Right lobe of liver (tissue), 6 donors: ENCODE measurements around the gene ARHGAP11A. TPM values are rescaled to one million over a fixed set of nuclear protein-coding genes. Genes with fewer than 3 reads are reported as not detected.

Experiments used
- ATAC-seq, 4 donors: fragments of 200-7000 bp; cut with Tn5 transposase; one replicate each; pipeline ENCODE4 v1.9.1; 2020; ENCODE audit warnings: mild to moderate bottlenecking in 4 of 4, moderate library complexity in 4 of 4
- DNase-seq, 3 donors: peaks; one replicate each; pipeline ENCODE4 v3.0.0-alpha.2; 2020
- H3K27ac ChIP-seq, 3 donors: fragments of 200-600 bp; one replicate each; pipeline ENCODE4 v1.8.0; 2022
- H3K27me3 ChIP-seq, 2 donors: fragments of 200-600 bp; one replicate each; pipeline ENCODE4 v1.8.0; 2022
- H3K36me3 ChIP-seq, 4 donors: fragments of 200-600 bp; sonication (generic) in 1 of 4; one replicate each; pipeline versions ENCODE4 v1.5.1 to v1.8.0; 2017 to 2022; ENCODE audit warnings: control low read depth in 1 of 4
- H3K4me1 ChIP-seq, 4 donors: fragments of 200-600 bp; sonication (generic) in 1 of 4; one replicate each; pipeline versions ENCODE4 v1.5.1 to v1.8.0; 2017 to 2022; ENCODE audit warnings: control low read depth in 1 of 4
- H3K4me3 ChIP-seq, 3 donors: fragments of 200-600 bp; one replicate each; pipeline ENCODE4 v1.8.0; 2022
- H3K9me3 ChIP-seq, 4 donors: fragments of 200-600 bp; sonication (generic) in 1 of 4; one replicate each; pipeline versions ENCODE4 v1.5.1 to v1.8.0; 2017 to 2022; ENCODE audit warnings: control low read depth in 1 of 4
- CTCF ChIP-seq, 4 donors: fragments of 200-600 bp in 3 of 4; fragments of 450-650 bp in 1 of 4; IDR thresholded peaks; one replicate each; pipeline versions ENCODE4 v1.5.1 to v1.8.0; 2016 to 2022; ENCODE audit warnings: antibody characterized with exemption in 4 of 4, mild to moderate bottlenecking in 2 of 4
- POLR2A ChIP-seq: fragments of 450-650 bp; IDR thresholded peaks from one replicate; pipeline ENCODE4 v1.6.1; 2017; ENCODE audit warnings: antibody characterized with exemption, mild to moderate bottlenecking
- WGBS: methylation state at CpG from one replicate; pipeline ENCODE4 v1.1.6; 2018; ENCODE audit warnings: low coverage, low lambda C conversion rate; ENCODE audit not compliant: insufficient coverage; ENCODE audit errors: missing lambda C conversion rate; 5-methylcytosine and 5-hydroxymethylcytosine counted together
- intact Hi-C, 2 donors: fragments of 100-400 bp; cut with DNase I; formaldehyde crosslinking; loops; one replicate each; pipeline versions ENCODE4 v1.11.2 to v1.14.1; 2022
- small RNA-seq, 2 experiments: library from RNA; depleted of rRNA; stranded (forward); fragments of <200 nt; gene quantifications; one replicate each; pipeline ENCODE3, GENCODE V24; 2016
- total RNA-seq, 6 experiments: library from RNA; depleted of rRNA in 2 of 6; stranded (reverse); fragments of >200 nt in 2 of 6; fragmentation: NEBNext Ultra II Directional in 3 of 6; extraction: Animal tissue kit (Norgen Biotek cat#: 25700) in 3 of 6; gene quantifications; one replicate each; pipeline versions ENCODE4 v1.1.0 to v1.2.4, GENCODE V29; 2016 to 2023
- donor health status: DM: no; HTN: yes; CAD: no.
- donor health status: DM: no; HTN: no; CAD: no.
- donor health status: DM: no; HTN: no; CAD: no.
- donor health status: DM: no; HTN: yes; CAD: no.
- donor health status: DM: no; HTN: yes; CAD: no.

ARHGAP11A gene
- total RNA-seq, 6 experiments from 2014 or later, result 0.51 to 3.3 (median 1.6) TPM

- ATAC-seq, result peak; percentile 79 to 97 (median 84)
- intact Hi-C loops, result no loop called here
- no peaks in the 10 kb centered on the region for H3K9me3 ChIP-seq
- peaks cover 0 to 9% (median 5%) of the 10 kb centered on the region in 4 donors for H3K4me1 ChIP-seq
- H3K27ac ChIP-seq, result no peak overlapping the region
- no peak overlapping the region for H3K4me3 ChIP-seq
- H3K36me3 ChIP-seq, result peaks cover 0 to 20% (median 6%) of the 10 kb centered on the region in 4 donors
- DNase-seq, result peak; percentile 72 to 92 (median 76)
- WGBS, result 26% methylated on average over 2 of the region's 2 CpGs
- no peaks in the 10 kb centered on the region for H3K27me3 ChIP-seq
- no peak for TF ChIP-seq CTCF (IDR thresholded peaks at IDR 0.05)
- no peak for TF ChIP-seq POLR2A
Observed at GRCh38 chr15:32688151-32688639, 72.9 kb downstream of the ARHGAP11A start.

Small RNAs within 50 kb of the gene (small RNA-seq; reads per million reads assigned to genes)
- gene RN7SL286P, result 0 reads per million in 2 experiments

Other genes with a start within 250 kb of the ARHGAP11A start
- gene GOLGA8K, start 212.2 kb upstream of the ARHGAP11A start, total RNA-seq, result under 1 TPM in 4 of 6 experiments, not detected in 2; 0.24 to 0.95 (median 0.43) TPM
- 1 to 10 TPM in 2 of 6 experiments, under 1 TPM in 2, not detected in 2; 0.51 to 1.4 (median 1.1) TPM for gene GOLGA8O, start 159.9 kb upstream of the ARHGAP11A start, total RNA-seq
- 10 to 100 TPM in 1 of 6 experiments, 1 to 10 TPM in 5; 3.2 to 32.1 (median 6.0) TPM for gene GOLGA8N, start 22.0 kb upstream of the ARHGAP11A start, total RNA-seq
- 10 to 100 TPM in 2 of 6 experiments, 1 to 10 TPM in 4; 2.6 to 18.3 (median 4.4) TPM for gene SCG5, start 26.2 kb downstream of the ARHGAP11A start, total RNA-seq
- gene GREM1, start 102.5 kb downstream of the ARHGAP11A start, total RNA-seq, result 1 to 10 TPM in 2 of 6 experiments, under 1 TPM in 3, not detected in 1; 0.16 to 2.4 (median 0.37) TPM